ENCODE measurements around the gene NPSR1.

NPSR1 gene

DNA sequence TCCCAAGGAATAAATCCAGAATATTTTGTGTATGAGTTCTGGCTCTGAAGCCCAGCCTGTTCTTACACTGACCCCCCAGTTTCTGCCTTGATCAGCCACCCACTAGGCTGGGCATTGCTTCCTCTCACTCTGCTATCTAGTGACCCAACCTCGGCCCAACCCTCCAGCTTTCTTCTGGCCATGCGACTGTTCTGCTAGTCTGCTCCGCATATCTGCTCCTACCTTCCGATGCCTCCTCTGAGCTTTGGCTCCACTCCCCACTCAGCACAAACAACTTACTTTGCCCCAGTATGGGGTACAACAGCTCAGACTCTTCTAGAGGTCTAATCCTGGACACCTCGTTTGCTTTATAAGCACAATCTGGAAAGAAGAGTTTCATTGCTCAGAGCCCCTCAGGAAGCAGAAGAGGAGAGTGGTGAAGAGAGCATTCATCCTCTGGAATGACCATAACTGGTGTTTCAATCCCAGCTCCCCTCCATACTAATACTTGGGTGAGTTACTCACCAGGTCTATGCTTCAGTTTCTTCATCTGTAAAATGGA lies 99.6 kb downstream of the NPSR1 start:
- Histone ChIP-seq H3K4me2 (ENCODE audit: low read length) (no peak overlapping the region), H3K27me3 (ENCODE audit: control insufficient read depth, insufficient read depth, low read length) (no peaks in the 10 kb centered on the region), H3K27ac (no peak overlapping the region), H3K9me3 (ENCODE audit: control insufficient read depth, low read length) (no peaks in the 10 kb centered on the region), H3K9ac (no peak overlapping the region), H3K4me1 (no peaks in the 10 kb centered on the region), H3K36me3 (ENCODE audit: control insufficient read depth, insufficient read depth, low read length) (no peaks in the 10 kb centered on the region), H3K79me2 (no peaks in the 10 kb centered on the region), H3K4me3 (ENCODE audit: low read depth, low read length) (no peak overlapping the region), H2AFZ (no peak overlapping the region)
- TF ChIP-seq, protein P1, sequence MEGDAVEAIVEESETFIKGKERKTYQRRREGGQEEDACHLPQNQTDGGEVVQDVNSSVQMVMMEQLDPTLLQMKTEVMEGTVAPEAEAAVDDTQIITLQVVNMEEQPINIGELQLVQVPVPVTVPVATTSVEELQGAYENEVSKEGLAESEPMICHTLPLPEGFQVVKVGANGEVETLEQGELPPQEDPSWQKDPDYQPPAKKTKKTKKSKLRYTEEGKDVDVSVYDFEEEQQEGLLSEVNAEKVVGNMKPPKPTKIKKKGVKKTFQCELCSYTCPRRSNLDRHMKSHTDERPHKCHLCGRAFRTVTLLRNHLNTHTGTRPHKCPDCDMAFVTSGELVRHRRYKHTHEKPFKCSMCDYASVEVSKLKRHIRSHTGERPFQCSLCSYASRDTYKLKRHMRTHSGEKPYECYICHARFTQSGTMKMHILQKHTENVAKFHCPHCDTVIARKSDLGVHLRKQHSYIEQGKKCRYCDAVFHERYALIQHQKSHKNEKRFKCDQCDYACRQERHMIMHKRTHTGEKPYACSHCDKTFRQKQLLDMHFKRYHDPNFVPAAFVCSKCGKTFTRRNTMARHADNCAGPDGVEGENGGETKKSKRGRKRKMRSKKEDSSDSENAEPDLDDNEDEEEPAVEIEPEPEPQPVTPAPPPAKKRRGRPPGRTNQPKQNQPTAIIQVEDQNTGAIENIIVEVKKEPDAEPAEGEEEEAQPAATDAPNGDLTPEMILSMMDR (IDR thresholded peaks at IDR 0.05): no peak

DNA sequence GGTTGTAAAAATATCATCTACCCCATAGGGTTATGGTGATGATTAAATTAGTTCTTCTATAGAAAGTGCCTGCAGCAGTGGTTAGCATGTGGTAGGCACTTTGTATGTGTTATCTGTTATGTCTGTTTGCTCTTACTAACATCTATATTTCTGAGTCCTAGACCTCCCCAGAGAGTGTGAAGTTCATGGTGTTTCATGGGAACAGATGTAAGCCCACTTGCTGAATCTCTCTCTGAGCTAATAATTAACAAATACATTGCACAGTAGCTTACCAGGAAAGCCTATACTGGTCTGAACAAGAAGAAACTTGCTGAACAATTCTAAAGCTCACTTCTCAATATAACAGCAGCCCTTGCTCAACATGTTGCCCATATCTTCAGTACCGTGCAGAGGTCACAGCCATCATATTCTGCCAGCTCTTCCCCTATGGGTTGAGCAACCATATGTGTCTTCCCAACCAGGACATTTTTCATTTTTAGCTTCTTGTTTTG lies 100.1 kb downstream of the NPSR1 start:
- Histone ChIP-seq H3K4me3 (ENCODE audit: low read depth, low read length) (no peak overlapping the region), H3K4me2 (ENCODE audit: low read length) (no peak overlapping the region), H3K9ac (no peak overlapping the region), H3K36me3 (ENCODE audit: control insufficient read depth, insufficient read depth, low read length) (no peaks in the 10 kb centered on the region), H3K4me1 (no peaks in the 10 kb centered on the region), H3K27me3 (ENCODE audit: control insufficient read depth, insufficient read depth, low read length) (no peaks in the 10 kb centered on the region), H3K9me3 (ENCODE audit: control insufficient read depth, low read length) (no peaks in the 10 kb centered on the region), H3K79me2 (no peaks in the 10 kb centered on the region), H3K27ac (no peak overlapping the region), H2AFZ (no peak overlapping the region)
- TF ChIP-seq, protein P1 (IDR thresholded peaks at IDR 0.05): no peak

DNA sequence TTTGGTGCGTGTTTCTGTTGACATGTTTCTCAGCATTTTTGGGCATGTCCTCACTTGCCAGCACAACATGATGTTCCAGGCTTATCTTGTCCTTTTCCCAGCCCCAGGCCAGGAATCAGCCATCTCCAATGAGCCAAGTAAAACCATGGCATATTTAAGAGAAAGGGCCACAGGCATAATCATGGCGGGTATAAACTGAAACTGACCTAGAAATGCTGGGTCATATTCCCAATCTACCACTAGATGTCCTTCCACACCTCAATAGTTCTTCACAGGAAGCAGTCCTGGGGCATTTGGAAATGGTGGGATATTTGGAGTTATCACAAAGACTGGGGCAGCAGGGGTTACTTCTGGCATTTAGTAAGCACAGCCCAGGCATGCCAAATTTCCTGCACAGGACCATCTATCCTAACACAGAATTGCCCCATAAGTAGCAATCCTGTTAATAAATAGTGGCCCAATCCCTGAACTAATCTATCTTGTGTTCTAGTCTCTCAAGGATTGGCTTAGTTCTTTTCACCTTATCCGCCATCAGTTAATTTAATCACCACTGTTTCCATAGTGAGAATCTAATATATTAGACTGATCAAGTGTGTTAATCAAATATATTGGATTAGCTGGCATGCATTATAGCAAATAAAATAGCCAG lies 101.6 kb downstream of the NPSR1 start:
- Histone ChIP-seq H3K9ac (no peak overlapping the region), H3K4me3 (ENCODE audit: low read depth, low read length) (no peak overlapping the region), H2AFZ (no peak overlapping the region), H3K27ac (no peak overlapping the region), H3K27me3 (ENCODE audit: control insufficient read depth, insufficient read depth, low read length) (no peaks in the 10 kb centered on the region), H3K9me3 (ENCODE audit: control insufficient read depth, low read length) (no peaks in the 10 kb centered on the region), H3K36me3 (ENCODE audit: control insufficient read depth, insufficient read depth, low read length) (no peaks in the 10 kb centered on the region), H3K79me2 (no peaks in the 10 kb centered on the region), H3K4me2 (ENCODE audit: low read length) (no peak overlapping the region), H3K4me1 (no peaks in the 10 kb centered on the region)
- TF ChIP-seq, protein P1 (IDR thresholded peaks at IDR 0.05): no peak

DNA sequence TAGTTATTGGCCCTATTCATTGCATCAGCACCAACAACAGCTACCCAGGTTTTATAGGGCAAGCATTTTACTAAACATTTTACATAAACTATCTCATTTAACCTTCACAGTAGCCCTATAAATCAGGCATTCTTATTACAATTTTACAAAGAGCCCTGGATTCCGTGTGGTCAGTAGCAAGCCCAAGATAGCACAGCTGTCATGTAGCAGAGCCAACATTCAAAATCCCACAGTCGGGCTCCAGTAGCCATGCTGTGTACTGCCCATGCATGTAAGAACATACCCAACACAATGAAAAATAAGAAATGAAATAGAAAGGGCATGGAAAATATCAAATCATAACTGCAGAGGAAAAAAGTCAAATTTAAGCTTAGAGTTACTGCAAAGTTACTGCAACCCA lies 102.3 kb downstream of the NPSR1 start:
- no peak overlapping the region for H3K9ac ChIP-seq
- no peak overlapping the region for H3K4me2 ChIP-seq (ENCODE audit: low read length)
- no peaks in the 10 kb centered on the region for H3K36me3 ChIP-seq (ENCODE audit: control insufficient read depth, insufficient read depth, low read length)
- no peak overlapping the region for H3K4me3 ChIP-seq (ENCODE audit: low read depth, low read length)
- no peaks in the 10 kb centered on the region for H3K4me1 ChIP-seq
- H2AFZ ChIP-seq: no peak overlapping the region
- H3K79me2 ChIP-seq: no peaks in the 10 kb centered on the region
- H3K9me3 ChIP-seq (ENCODE audit: control insufficient read depth, low read length): no peaks in the 10 kb centered on the region
- no peak overlapping the region for H3K27ac ChIP-seq
- no peaks in the 10 kb centered on the region for H3K27me3 ChIP-seq (ENCODE audit: control insufficient read depth, insufficient read depth, low read length)
- TF ChIP-seq, protein P1 (IDR thresholded peaks at IDR 0.05): no peak

DNA sequence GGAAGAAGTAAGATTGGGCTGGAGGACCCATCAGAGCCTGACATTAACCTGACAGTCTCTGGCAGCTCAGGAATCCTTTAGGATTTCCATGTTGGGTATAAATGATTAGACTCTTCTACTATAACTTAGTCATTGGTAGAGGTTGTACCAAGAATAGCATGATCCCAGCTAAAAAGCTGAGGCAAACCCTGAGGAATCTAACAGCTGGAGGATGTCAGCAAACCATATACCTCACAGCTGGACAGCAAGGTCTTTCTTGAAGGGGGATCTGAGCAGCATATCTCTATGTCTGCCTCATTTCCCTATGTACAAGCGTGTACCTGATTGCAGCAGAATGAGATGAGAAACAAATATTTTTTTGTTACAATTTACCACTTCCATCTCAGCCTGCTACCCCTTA lies 103.2 kb downstream of the NPSR1 start:
- Histone ChIP-seq H2AFZ (no peak overlapping the region), H3K9me3 (ENCODE audit: control insufficient read depth, low read length) (no peaks in the 10 kb centered on the region), H3K4me2 (ENCODE audit: low read length) (no peak overlapping the region), H3K27me3 (ENCODE audit: control insufficient read depth, insufficient read depth, low read length) (no peaks in the 10 kb centered on the region), H3K4me1 (no peaks in the 10 kb centered on the region), H3K4me3 (ENCODE audit: low read depth, low read length) (no peak overlapping the region), H3K36me3 (ENCODE audit: control insufficient read depth, insufficient read depth, low read length) (no peaks in the 10 kb centered on the region), H3K79me2 (no peaks in the 10 kb centered on the region), H3K9ac (no peak overlapping the region), H3K27ac (no peak overlapping the region)
- TF ChIP-seq, protein P1 (IDR thresholded peaks at IDR 0.05): no peak
